DND-41 (cell line): ENCODE data around the gene PEAK1.

Source experiments
- ATAC-seq: fragments of 200-7000 bp; cut with Tn5 transposase; 3 replicates; pipeline ENCODE4 v1.9.1; 2021; ENCODE audit warnings: low read depth; ENCODE audit not compliant: insufficient read depth
- DNase-seq: peaks from one replicate; pipeline ENCODE4 v3.0.0-alpha.2; 2020
- H2AFZ ChIP-seq: 2 replicates; pipeline ENCODE4 v1.6.0; 2012; ENCODE audit warnings: low read depth, low read length
- H3K27ac ChIP-seq: 2 replicates; pipeline ENCODE4 v1.5.1; 2012; ENCODE audit warnings: low read length, inconsistent platforms
- H3K27me3 ChIP-seq: fragments of 200-600 bp; sonication (generic); 2 replicates; pipeline ENCODE4 v1.6.0; 2012; ENCODE audit warnings: low read length, mild to moderate bottlenecking, inconsistent platforms; ENCODE audit not compliant: insufficient read depth, poor library complexity
- H3K36me3 ChIP-seq: 2 replicates; pipeline ENCODE4 v1.5.1; 2012; ENCODE audit warnings: low read length, inconsistent platforms; ENCODE audit not compliant: insufficient read depth
- H3K4me1 ChIP-seq: 2 replicates; pipeline ENCODE4 v1.5.1; 2012; ENCODE audit warnings: mild to moderate bottlenecking, low read length; ENCODE audit not compliant: insufficient read depth
- H3K4me2 ChIP-seq: 2 replicates; pipeline ENCODE4 v1.6.0; 2012; ENCODE audit warnings: mild to moderate bottlenecking, moderate library complexity, low read length, inconsistent platforms; ENCODE audit not compliant: insufficient read depth
- H3K4me3 ChIP-seq, 2 experiments: fragments of 200-600 bp in 1 of 2; shearing (Covaris generic) in 1 of 2; 2 replicates each; pipeline ENCODE4 v1.5.1; 2012 to 2016; ENCODE audit warnings: inconsistent platforms in 2 of 2, low read length in 2 of 2, mild to moderate bottlenecking in 2 of 2, low read depth in 1 of 2, moderate library complexity in 1 of 2
- H3K79me2 ChIP-seq: 2 replicates; pipeline ENCODE4 v1.6.0; 2012; ENCODE audit warnings: low read length, inconsistent platforms; ENCODE audit not compliant: insufficient read depth
- H3K9ac ChIP-seq: 2 replicates; pipeline ENCODE4 v1.6.0; 2012; ENCODE audit warnings: low read depth, mild to moderate bottlenecking, inconsistent platforms, low read length, moderate library complexity
- H3K9me3 ChIP-seq: 2 replicates; pipeline ENCODE4 v1.5.1; 2012; ENCODE audit warnings: low read length, moderate library complexity, mild to moderate bottlenecking, inconsistent platforms; ENCODE audit not compliant: insufficient read depth, severe bottlenecking
- H4K20me1 ChIP-seq: 2 replicates; pipeline ENCODE4 v1.6.0; 2012; ENCODE audit warnings: low read length; ENCODE audit not compliant: insufficient read depth
- EZH2 ChIP-seq: IDR thresholded peaks from 3 replicates; pipeline ENCODE4 v1.6.1; 2012; ENCODE audit warnings: borderline replicate concordance, low read depth, mild to moderate bottlenecking, moderate library complexity, low read length, inconsistent platforms; ENCODE audit not compliant: severe bottlenecking
- TF ChIP-seq, protein P1 (sequence below): IDR thresholded peaks from 2 replicates; pipeline ENCODE4 v1.5.1; 2012; ENCODE audit warnings: borderline replicate concordance, low read length, moderate library complexity, mild to moderate bottlenecking; ENCODE audit not compliant: poor library complexity, severe bottlenecking; ENCODE audit errors: extremely low read depth

PEAK1 gene

DNA sequence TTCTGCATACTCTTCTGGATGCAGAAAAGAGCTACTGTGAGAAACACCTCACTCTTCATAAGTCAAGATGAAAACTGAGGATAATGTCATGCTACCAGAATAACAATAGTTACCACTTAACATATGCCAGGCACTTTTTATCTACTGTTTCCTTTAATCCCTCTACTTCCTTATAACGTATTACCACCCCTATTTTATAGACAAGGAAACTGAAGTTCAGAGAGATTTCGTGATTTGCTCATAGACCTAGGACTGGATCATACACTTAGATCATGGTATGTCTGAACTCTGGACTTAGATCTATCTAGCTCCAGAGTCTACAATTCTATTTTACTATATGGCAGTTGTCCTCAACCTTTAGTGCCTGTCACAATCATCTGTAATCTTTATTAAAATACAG, 193.3 kb downstream of the PEAK1 start:
- Histone ChIP-seq H3K4me2 (no peak overlapping the region), H3K4me1 (peaks cover 22% of the 10 kb centered on the region), H3K36me3 (peaks cover 4% of the 10 kb centered on the region; the same call in 1 of the 2 replicates), H3K4me3 (no peak overlapping the region), H2AFZ (no peak overlapping the region), H3K27ac (no peak overlapping the region), H3K9ac (no peak overlapping the region), H3K79me2 (no peaks in the 10 kb centered on the region), H4K20me1 (no peaks in the 10 kb centered on the region), H3K9me3 (no peaks in the 10 kb centered on the region), H3K27me3 (no peaks in the 10 kb centered on the region)
- ATAC-seq (no peak), DNase-seq (no peak)
- no peak for TF ChIP-seq EZH2
- TF ChIP-seq, protein P1, sequence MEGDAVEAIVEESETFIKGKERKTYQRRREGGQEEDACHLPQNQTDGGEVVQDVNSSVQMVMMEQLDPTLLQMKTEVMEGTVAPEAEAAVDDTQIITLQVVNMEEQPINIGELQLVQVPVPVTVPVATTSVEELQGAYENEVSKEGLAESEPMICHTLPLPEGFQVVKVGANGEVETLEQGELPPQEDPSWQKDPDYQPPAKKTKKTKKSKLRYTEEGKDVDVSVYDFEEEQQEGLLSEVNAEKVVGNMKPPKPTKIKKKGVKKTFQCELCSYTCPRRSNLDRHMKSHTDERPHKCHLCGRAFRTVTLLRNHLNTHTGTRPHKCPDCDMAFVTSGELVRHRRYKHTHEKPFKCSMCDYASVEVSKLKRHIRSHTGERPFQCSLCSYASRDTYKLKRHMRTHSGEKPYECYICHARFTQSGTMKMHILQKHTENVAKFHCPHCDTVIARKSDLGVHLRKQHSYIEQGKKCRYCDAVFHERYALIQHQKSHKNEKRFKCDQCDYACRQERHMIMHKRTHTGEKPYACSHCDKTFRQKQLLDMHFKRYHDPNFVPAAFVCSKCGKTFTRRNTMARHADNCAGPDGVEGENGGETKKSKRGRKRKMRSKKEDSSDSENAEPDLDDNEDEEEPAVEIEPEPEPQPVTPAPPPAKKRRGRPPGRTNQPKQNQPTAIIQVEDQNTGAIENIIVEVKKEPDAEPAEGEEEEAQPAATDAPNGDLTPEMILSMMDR, result no peak

GRCh38 chr15:77225646-77226045, 194.3 kb downstream of the PEAK1 start:
- no peak for TF ChIP-seq EZH2
- TF ChIP-seq, protein P1, result no peak
- H3K27ac ChIP-seq, result no peak overlapping the region
- no peaks in the 10 kb centered on the region for H3K79me2 ChIP-seq
- no peak overlapping the region for H2AFZ ChIP-seq
- no peaks in the 10 kb centered on the region for H3K27me3 ChIP-seq
- H4K20me1 ChIP-seq, result no peaks in the 10 kb centered on the region
- no peak for DNase-seq
- no peak overlapping the region for H3K4me2 ChIP-seq
- no peaks in the 10 kb centered on the region for H3K9me3 ChIP-seq
- H3K4me1 ChIP-seq, result peaks cover 22% of the 10 kb centered on the region
- peaks cover 3% of the 10 kb centered on the region; the same call in 1 of the 2 replicates for H3K36me3 ChIP-seq
- no peak overlapping the region for H3K9ac ChIP-seq
- no peak overlapping the region for H3K4me3 ChIP-seq
- no peak for ATAC-seq

- Histone ChIP-seq H3K9ac (no peak overlapping the region), H4K20me1 (no peaks in the 10 kb centered on the region), H3K79me2 (no peaks in the 10 kb centered on the region), H3K27ac (peak overlapping the region; percentile 69), H3K27me3 (no peaks in the 10 kb centered on the region), H3K4me2 (no peak overlapping the region), H3K9me3 (no peaks in the 10 kb centered on the region), H3K4me1 (peaks cover 22% of the 10 kb centered on the region), H3K4me3 (no peak overlapping the region), H3K36me3 (no peaks in the 10 kb centered on the region), H2AFZ (no peak overlapping the region)
- ATAC-seq (no peak), DNase-seq (no peak)
- no peak for TF ChIP-seq EZH2
These were observed 194.8 kb downstream of the PEAK1 start for GRCh38 chr15:77225088-77225487.

GRCh38 chr15:77224352-77224751, 195.6 kb downstream of the PEAK1 start:
- Histone ChIP-seq H2AFZ (peak overlapping the region; percentile 14), H3K4me1 (peaks cover 22% of the 10 kb centered on the region), H3K27me3 (no peaks in the 10 kb centered on the region), H4K20me1 (no peaks in the 10 kb centered on the region), H3K79me2 (no peaks in the 10 kb centered on the region), H3K4me3 (no peak overlapping the region), H3K9ac (peak overlapping the region; percentile 42), H3K9me3 (no peaks in the 10 kb centered on the region), H3K4me2 (peak overlapping the region; percentile 43), H3K27ac (peak overlapping the region; percentile 69), H3K36me3 (no peaks in the 10 kb centered on the region)
- no peak for TF ChIP-seq EZH2
- TF ChIP-seq, protein P1, result no peak
- DNase-seq, result no peak
- ATAC-seq, result peak; percentile 96
